HCT116 (cell line): ENCODE measurements around the gene PRKAG2. TPM values are rescaled to one million over a fixed set of nuclear protein-coding genes. Genes with fewer than 3 reads are reported as not detected.

Experiments
- ATAC-seq: fragments of 200-7000 bp; cut with Tn5 transposase; 2 replicates; pipeline ENCODE4 v1.9.1; 2020; ENCODE audit warnings: mild to moderate bottlenecking, moderate library complexity
- BruUV-seq: library from RNA; stranded (reverse); fragments of 400-500 nt; replicated peaks from 2 replicates; lab custom pipeline; 2021; lab: Mats Ljungman, UMichigan
- CTCF ChIA-PET: fragments of 300-600 bp; sonication (Branson Sonifier 250); formaldehyde crosslinking; loops from one replicate; lab custom pipeline; 2021; ENCODE audit warnings: antibody characterized with exemption; lab: Charles Lee
- POLR2A ChIA-PET: fragments of 300-600, 350-600 bp; sonication (Branson Sonifier 250); formaldehyde crosslinking; loops from one replicate; lab custom pipeline; 2021; ENCODE audit warnings: antibody characterized with exemption; lab: Charles Lee
- RAD21 ChIA-PET, 2 experiments: fragments of 300-600 bp; sonication (Branson Sonifier 250); formaldehyde crosslinking; loops; one replicate each; lab custom pipeline; 2023; ENCODE audit warnings: low total read pairs in 2 of 2; ENCODE audit not compliant: uncharacterized antibody in 2 of 2, unreplicated experiment in 2 of 2, low non-redundant PET in 1 of 2; lab: Charles Lee
- DNase-seq: peaks from one replicate; pipeline ENCODE4 v3.0.0-alpha.2; 2010; ENCODE audit warnings: low read depth, low spot score
- H2AFZ ChIP-seq: fragments of 200-600 bp; shearing (Covaris generic), sonication (generic); 2 replicates; pipeline ENCODE4 v1.6.1; 2017; ENCODE audit warnings: low read depth, mixed run types, mixed read lengths, antibody characterized with exemption, low read length; ENCODE audit not compliant: poor library complexity, severe bottlenecking
- H3K27ac ChIP-seq: 2 replicates; pipeline ENCODE4 v1.5.1; 2012; ENCODE audit warnings: low read depth, low read length
- H3K27me3 ChIP-seq: fragments of 200-600 bp; sonication (generic); 2 replicates; pipeline ENCODE4 v1.6.1; 2016; ENCODE audit warnings: mixed run types, low read length, mixed read lengths; ENCODE audit not compliant: insufficient read depth
- H3K36me3 ChIP-seq, 2 experiments: fragments of 200-500 bp in 1 of 2; fragments of 200-600 bp in 1 of 2; sonication (Bioruptor generic) in 1 of 2; sonication (generic) in 1 of 2; 2 replicates each; pipeline versions ENCODE4 v1.5.1 to v1.6.1; 2014 to 2016; ENCODE audit warnings: low read length in 2 of 2, inconsistent platforms in 1 of 2, mixed read lengths in 1 of 2, mixed run types in 1 of 2; ENCODE audit not compliant: insufficient read depth in 2 of 2, control insufficient read depth in 1 of 2
- H3K4me1 ChIP-seq, 2 experiments: fragments of 200-600 bp in 1 of 2; sonication (generic) in 1 of 2; 2 replicates each; pipeline versions ENCODE4 v1.5.1 to v1.6.1; 2012 to 2017; ENCODE audit warnings: low read length in 2 of 2, inconsistent platforms in 1 of 2, mild to moderate bottlenecking in 1 of 2, mixed read lengths in 1 of 2, mixed run types in 1 of 2, moderate library complexity in 1 of 2; ENCODE audit not compliant: insufficient read depth in 2 of 2, control insufficient read depth in 1 of 2
- H3K4me2 ChIP-seq: fragments of 200-600 bp; sonication (generic); 2 replicates; pipeline ENCODE4 v1.6.1; 2017; ENCODE audit warnings: mixed run types, low read length, mixed read lengths
- H3K4me3 ChIP-seq, 2 experiments: fragments of 200-600 bp in 1 of 2; sonication (generic) in 1 of 2; replicated peaks in 1 of 2; 2 replicates each; pipeline ENCODE4 v1.5.1; 2011 to 2016; ENCODE audit warnings: low read length in 2 of 2, control low read depth in 1 of 2, low read depth in 1 of 2, mild to moderate bottlenecking in 1 of 2, mixed read lengths in 1 of 2, mixed run types in 1 of 2
- H3K79me2 ChIP-seq: fragments of 200-600 bp; sonication (generic); 2 replicates; pipeline ENCODE4 v1.6.1; 2017; ENCODE audit warnings: mild to moderate bottlenecking, mixed run types, low read length, moderate library complexity, mixed read lengths; ENCODE audit not compliant: insufficient read depth
- H3K9ac ChIP-seq: fragments of 200-600 bp; sonication (generic); 2 replicates; pipeline ENCODE4 v1.6.1; 2016; ENCODE audit warnings: low read length, mixed read lengths
- H3K9me2 ChIP-seq: fragments of 200-600 bp; sonication (generic), shearing (Covaris generic); 2 replicates; pipeline ENCODE4 v1.6.1; 2017; ENCODE audit warnings: mixed run types, mild to moderate bottlenecking, moderate library complexity; ENCODE audit not compliant: insufficient read depth
- H3K9me3 ChIP-seq, 2 experiments: fragments of 200-500 bp in 1 of 2; fragments of 200-600 bp in 1 of 2; sonication (Bioruptor generic) in 1 of 2; sonication (generic) in 1 of 2; 2 replicates each; pipeline ENCODE4 v1.6.1; 2014 to 2017; ENCODE audit warnings: low read length in 2 of 2, mixed read lengths in 2 of 2, inconsistent platforms in 1 of 2, low read depth in 1 of 2, mild to moderate bottlenecking in 1 of 2, mixed run types in 1 of 2, moderate library complexity in 1 of 2; ENCODE audit not compliant: control insufficient read depth in 1 of 2, insufficient read depth in 1 of 2
- H4K20me1 ChIP-seq: fragments of 200-600 bp; sonication (generic), shearing (Covaris generic); 2 replicates; pipeline ENCODE4 v1.6.1; 2017; ENCODE audit warnings: mixed run types, mild to moderate bottlenecking, moderate library complexity; ENCODE audit not compliant: insufficient read depth
- ATF3 ChIP-seq: IDR thresholded peaks from 2 replicates; pipeline ENCODE4 v1.6.1; 2012
- CBX3 ChIP-seq: IDR thresholded peaks from 2 replicates; pipeline ENCODE4 v1.6.1; 2012; ENCODE audit warnings: low read depth
- CEBPB ChIP-seq: IDR thresholded peaks from 2 replicates; pipeline ENCODE4 v1.6.1; 2012; ENCODE audit warnings: low read depth
- EGR1 ChIP-seq: IDR thresholded peaks from 2 replicates; pipeline ENCODE4 v1.6.1; 2012; ENCODE audit warnings: low read depth
- ELF1 ChIP-seq: IDR thresholded peaks from 2 replicates; pipeline ENCODE4 v1.6.1; 2012; ENCODE audit warnings: low read depth, borderline replicate concordance
- EZH2phosphoT487 ChIP-seq: fragments of 200-600 bp; IDR thresholded peaks from 2 replicates; pipeline ENCODE4 v1.6.1; 2018; ENCODE audit warnings: antibody characterized with exemption, borderline replicate concordance
- FOSL1 ChIP-seq: IDR thresholded peaks from 2 replicates; pipeline ENCODE4 v1.6.1; 2012; ENCODE audit warnings: low read depth
- JUND ChIP-seq: IDR thresholded peaks from 2 replicates; pipeline ENCODE4 v1.6.1; 2012
- MAX ChIP-seq: IDR thresholded peaks from 2 replicates; pipeline ENCODE4 v1.6.1; 2012
- POLR2AphosphoS5 ChIP-seq: IDR thresholded peaks from 2 replicates; pipeline ENCODE4 v1.6.1; 2011; ENCODE audit warnings: mild to moderate bottlenecking, low read depth, low read length, moderate library complexity
- SIN3A ChIP-seq: IDR thresholded peaks from 2 replicates; pipeline ENCODE4 v1.6.1; 2012; ENCODE audit warnings: low read depth
- SP1 ChIP-seq: IDR thresholded peaks from 2 replicates; pipeline ENCODE4 v1.6.1; 2012; ENCODE audit warnings: low read depth
- SRF ChIP-seq: IDR thresholded peaks from 2 replicates; pipeline ENCODE4 v1.6.1; 2012; ENCODE audit warnings: low read depth
- YY1 ChIP-seq: IDR thresholded peaks from 2 replicates; pipeline ENCODE4 v1.6.1; 2011; ENCODE audit warnings: low read length, low read depth, moderate library complexity, mild to moderate bottlenecking; ENCODE audit not compliant: insufficient replicate concordance; ENCODE audit errors: extremely low read depth
- intact Hi-C: fragments of 100-400 bp; cut with micrococcal nuclease; formaldehyde crosslinking; loops from 2 replicates; pipeline ENCODE4 v1.10.0; 2022
- total RNA-seq: library from RNA; stranded (reverse); gene quantifications from one replicate; pipeline ENCODE4 v1.2.1, GENCODE V29; 2021; ENCODE audit not compliant: unreplicated experiment
- TF ChIP-seq, protein P1 (sequence below), 3 experiments: fragments of 200-600 bp in 1 of 3; sonication (generic) in 1 of 3; IDR thresholded peaks in 2 of 3; conservative IDR thresholded peaks in 1 of 3; 2 replicates each; pipeline ENCODE4 v1.5.1; 2012 to 2017; ENCODE audit warnings: low read depth in 2 of 3, low read length in 2 of 3, antibody characterized with exemption in 1 of 3, borderline replicate concordance in 1 of 3, control low read depth in 1 of 3, mild to moderate bottlenecking in 1 of 3, mixed read lengths in 1 of 3, mixed run types in 1 of 3, moderate library complexity in 1 of 3; ENCODE audit not compliant: insufficient read depth in 1 of 3
- TF ChIP-seq, protein P2 (sequence below): IDR thresholded peaks from 2 replicates; pipeline ENCODE4 v1.6.1; 2012; ENCODE audit warnings: low read depth
- TF ChIP-seq, protein P3 (sequence below): IDR thresholded peaks from 2 replicates; pipeline ENCODE4 v1.6.1; 2011; ENCODE audit warnings: mild to moderate bottlenecking, low read length, moderate library complexity; ENCODE audit not compliant: insufficient replicate concordance; ENCODE audit errors: extremely low read depth

Gene PRKAG2
- total RNA-seq, 1 experiment from 2014 or later: 23.6 TPM

- no peak for TF ChIP-seq CEBPB
- no peak for TF ChIP-seq SP1
- no peak for TF ChIP-seq FOSL1
- no peak for TF ChIP-seq ELF1
- TF ChIP-seq, all 23 proteins: peak for 0
Measured at GRCh38 chr7:151559557-151560183, 317.2 kb downstream of the PRKAG2 start (continued).

DNA sequence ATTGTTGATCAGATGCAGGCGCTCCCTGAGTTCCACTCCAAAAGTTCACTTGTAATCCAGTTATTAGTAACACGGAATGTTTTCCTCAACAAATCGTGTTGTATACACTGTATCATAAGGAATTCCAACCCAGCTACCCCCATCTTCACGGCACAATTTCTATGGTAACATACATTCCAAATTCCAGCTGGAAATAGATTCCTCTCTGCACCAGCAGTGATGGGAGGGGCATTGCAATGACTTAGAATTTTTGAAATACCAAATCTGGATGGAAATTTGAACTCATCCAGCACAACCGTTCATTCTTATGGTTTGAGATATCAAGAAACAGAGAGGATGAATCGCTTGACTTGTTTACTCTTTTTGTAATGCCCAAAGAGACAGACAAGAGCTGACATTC lies 318.3 kb downstream of the PRKAG2 start:
- H3K79me2 ChIP-seq: no peaks in the 10 kb centered on the region
- no peak overlapping the region for H2AFZ ChIP-seq
- no peaks in the 10 kb centered on the region for H3K27me3 ChIP-seq
- H3K9ac ChIP-seq: no peak overlapping the region
- DNase-seq: no peak
- no peak for TF ChIP-seq JUND
- no peak for TF ChIP-seq MAX
- TF ChIP-seq, protein P1, sequence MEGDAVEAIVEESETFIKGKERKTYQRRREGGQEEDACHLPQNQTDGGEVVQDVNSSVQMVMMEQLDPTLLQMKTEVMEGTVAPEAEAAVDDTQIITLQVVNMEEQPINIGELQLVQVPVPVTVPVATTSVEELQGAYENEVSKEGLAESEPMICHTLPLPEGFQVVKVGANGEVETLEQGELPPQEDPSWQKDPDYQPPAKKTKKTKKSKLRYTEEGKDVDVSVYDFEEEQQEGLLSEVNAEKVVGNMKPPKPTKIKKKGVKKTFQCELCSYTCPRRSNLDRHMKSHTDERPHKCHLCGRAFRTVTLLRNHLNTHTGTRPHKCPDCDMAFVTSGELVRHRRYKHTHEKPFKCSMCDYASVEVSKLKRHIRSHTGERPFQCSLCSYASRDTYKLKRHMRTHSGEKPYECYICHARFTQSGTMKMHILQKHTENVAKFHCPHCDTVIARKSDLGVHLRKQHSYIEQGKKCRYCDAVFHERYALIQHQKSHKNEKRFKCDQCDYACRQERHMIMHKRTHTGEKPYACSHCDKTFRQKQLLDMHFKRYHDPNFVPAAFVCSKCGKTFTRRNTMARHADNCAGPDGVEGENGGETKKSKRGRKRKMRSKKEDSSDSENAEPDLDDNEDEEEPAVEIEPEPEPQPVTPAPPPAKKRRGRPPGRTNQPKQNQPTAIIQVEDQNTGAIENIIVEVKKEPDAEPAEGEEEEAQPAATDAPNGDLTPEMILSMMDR (IDR thresholded peaks at IDR 0.05 in 2 of 3, conservative IDR thresholded peaks at IDR 0.05 in 1 of 3; ENCODE audit: borderline replicate concordance in 1 of 3, insufficient read depth in 1 of 3, low read depth in 2 of 3, low read length in 2 of 3): no peak
- TF ChIP-seq, protein P2, sequence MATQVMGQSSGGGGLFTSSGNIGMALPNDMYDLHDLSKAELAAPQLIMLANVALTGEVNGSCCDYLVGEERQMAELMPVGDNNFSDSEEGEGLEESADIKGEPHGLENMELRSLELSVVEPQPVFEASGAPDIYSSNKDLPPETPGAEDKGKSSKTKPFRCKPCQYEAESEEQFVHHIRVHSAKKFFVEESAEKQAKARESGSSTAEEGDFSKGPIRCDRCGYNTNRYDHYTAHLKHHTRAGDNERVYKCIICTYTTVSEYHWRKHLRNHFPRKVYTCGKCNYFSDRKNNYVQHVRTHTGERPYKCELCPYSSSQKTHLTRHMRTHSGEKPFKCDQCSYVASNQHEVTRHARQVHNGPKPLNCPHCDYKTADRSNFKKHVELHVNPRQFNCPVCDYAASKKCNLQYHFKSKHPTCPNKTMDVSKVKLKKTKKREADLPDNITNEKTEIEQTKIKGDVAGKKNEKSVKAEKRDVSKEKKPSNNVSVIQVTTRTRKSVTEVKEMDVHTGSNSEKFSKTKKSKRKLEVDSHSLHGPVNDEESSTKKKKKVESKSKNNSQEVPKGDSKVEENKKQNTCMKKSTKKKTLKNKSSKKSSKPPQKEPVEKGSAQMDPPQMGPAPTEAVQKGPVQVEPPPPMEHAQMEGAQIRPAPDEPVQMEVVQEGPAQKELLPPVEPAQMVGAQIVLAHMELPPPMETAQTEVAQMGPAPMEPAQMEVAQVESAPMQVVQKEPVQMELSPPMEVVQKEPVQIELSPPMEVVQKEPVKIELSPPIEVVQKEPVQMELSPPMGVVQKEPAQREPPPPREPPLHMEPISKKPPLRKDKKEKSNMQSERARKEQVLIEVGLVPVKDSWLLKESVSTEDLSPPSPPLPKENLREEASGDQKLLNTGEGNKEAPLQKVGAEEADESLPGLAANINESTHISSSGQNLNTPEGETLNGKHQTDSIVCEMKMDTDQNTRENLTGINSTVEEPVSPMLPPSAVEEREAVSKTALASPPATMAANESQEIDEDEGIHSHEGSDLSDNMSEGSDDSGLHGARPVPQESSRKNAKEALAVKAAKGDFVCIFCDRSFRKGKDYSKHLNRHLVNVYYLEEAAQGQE: no peak
- TF ChIP-seq POLR2AphosphoS5: no peak
- TF ChIP-seq ATF3: no peak
- TF ChIP-seq SIN3A: no peak
- TF ChIP-seq EGR1: no peak
- no peak for TF ChIP-seq CBX3
- TF ChIP-seq, protein P3, sequence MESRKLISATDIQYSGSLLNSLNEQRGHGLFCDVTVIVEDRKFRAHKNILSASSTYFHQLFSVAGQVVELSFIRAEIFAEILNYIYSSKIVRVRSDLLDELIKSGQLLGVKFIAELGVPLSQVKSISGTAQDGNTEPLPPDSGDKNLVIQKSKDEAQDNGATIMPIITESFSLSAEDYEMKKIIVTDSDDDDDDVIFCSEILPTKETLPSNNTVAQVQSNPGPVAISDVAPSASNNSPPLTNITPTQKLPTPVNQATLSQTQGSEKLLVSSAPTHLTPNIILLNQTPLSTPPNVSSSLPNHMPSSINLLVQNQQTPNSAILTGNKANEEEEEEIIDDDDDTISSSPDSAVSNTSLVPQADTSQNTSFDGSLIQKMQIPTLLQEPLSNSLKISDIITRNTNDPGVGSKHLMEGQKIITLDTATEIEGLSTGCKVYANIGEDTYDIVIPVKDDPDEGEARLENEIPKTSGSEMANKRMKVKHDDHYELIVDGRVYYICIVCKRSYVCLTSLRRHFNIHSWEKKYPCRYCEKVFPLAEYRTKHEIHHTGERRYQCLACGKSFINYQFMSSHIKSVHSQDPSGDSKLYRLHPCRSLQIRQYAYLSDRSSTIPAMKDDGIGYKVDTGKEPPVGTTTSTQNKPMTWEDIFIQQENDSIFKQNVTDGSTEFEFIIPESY: no peak
- TF ChIP-seq EZH2phosphoT487: no peak
- TF ChIP-seq YY1: no peak
- TF ChIP-seq CEBPB: no peak
- TF ChIP-seq SRF: no peak
- no peak for TF ChIP-seq ELF1
- ChIA-PET CTCF (no interaction called here), POLR2A (no interaction called here), RAD21 (no interaction called here)
- no peaks in the 10 kb centered on the region for H3K4me1 ChIP-seq
- no peak overlapping the region for H3K27ac ChIP-seq
- no TSS peak for BruUV-seq
- H3K36me3 ChIP-seq: peaks cover 3 to 9% of the 10 kb centered on the region in 2 experiments; a peak in 2 of 4 replicates
- intact Hi-C loops: no loop called here
- no peaks in the 10 kb centered on the region for H3K9me3 ChIP-seq
- H3K4me3 ChIP-seq: no peak overlapping the region
- no peak overlapping the region for H3K4me2 ChIP-seq
- ATAC-seq: no peak
- H3K9me2 ChIP-seq: no peaks in the 10 kb centered on the region
- H4K20me1 ChIP-seq: no peaks in the 10 kb centered on the region
